DND-41 (cell line): ENCODE measurements around the gene MPV17L2.
A peak's percentile ranks its signal among the peaks of the same experiment; 100 is the strongest.
"Not testable (repeated sequence)": the region's sequence is repeated elsewhere in the genome, so short reads cannot be mapped to it uniquely, and the experiment has no call there.

Experiments
- ATAC-seq: fragments of 200-7000 bp; cut with Tn5 transposase; 3 replicates; pipeline ENCODE4 v1.9.1; 2021; ENCODE audit warnings: low read depth; ENCODE audit not compliant: insufficient read depth
- DNase-seq: peaks from one replicate; pipeline ENCODE4 v3.0.0-alpha.2; 2020
- H2AFZ ChIP-seq: 2 replicates; pipeline ENCODE4 v1.6.0; 2012; ENCODE audit warnings: low read depth, low read length
- H3K27ac ChIP-seq: 2 replicates; pipeline ENCODE4 v1.5.1; 2012; ENCODE audit warnings: low read length, inconsistent platforms
- H3K27me3 ChIP-seq: fragments of 200-600 bp; sonication (generic); 2 replicates; pipeline ENCODE4 v1.6.0; 2012; ENCODE audit warnings: low read length, mild to moderate bottlenecking, inconsistent platforms; ENCODE audit not compliant: insufficient read depth, poor library complexity
- H3K36me3 ChIP-seq: 2 replicates; pipeline ENCODE4 v1.5.1; 2012; ENCODE audit warnings: low read length, inconsistent platforms; ENCODE audit not compliant: insufficient read depth
- H3K4me1 ChIP-seq: 2 replicates; pipeline ENCODE4 v1.5.1; 2012; ENCODE audit warnings: mild to moderate bottlenecking, low read length; ENCODE audit not compliant: insufficient read depth
- H3K4me2 ChIP-seq: 2 replicates; pipeline ENCODE4 v1.6.0; 2012; ENCODE audit warnings: mild to moderate bottlenecking, moderate library complexity, low read length, inconsistent platforms; ENCODE audit not compliant: insufficient read depth
- H3K4me3 ChIP-seq, 2 experiments: fragments of 200-600 bp in 1 of 2; shearing (Covaris generic) in 1 of 2; 2 replicates each; pipeline ENCODE4 v1.5.1; 2012 to 2016; ENCODE audit warnings: inconsistent platforms in 2 of 2, low read length in 2 of 2, mild to moderate bottlenecking in 2 of 2, low read depth in 1 of 2, moderate library complexity in 1 of 2
- H3K79me2 ChIP-seq: 2 replicates; pipeline ENCODE4 v1.6.0; 2012; ENCODE audit warnings: low read length, inconsistent platforms; ENCODE audit not compliant: insufficient read depth
- H3K9ac ChIP-seq: 2 replicates; pipeline ENCODE4 v1.6.0; 2012; ENCODE audit warnings: low read depth, mild to moderate bottlenecking, inconsistent platforms, low read length, moderate library complexity
- H3K9me3 ChIP-seq: 2 replicates; pipeline ENCODE4 v1.5.1; 2012; ENCODE audit warnings: low read length, moderate library complexity, mild to moderate bottlenecking, inconsistent platforms; ENCODE audit not compliant: insufficient read depth, severe bottlenecking
- H4K20me1 ChIP-seq: 2 replicates; pipeline ENCODE4 v1.6.0; 2012; ENCODE audit warnings: low read length; ENCODE audit not compliant: insufficient read depth
- EZH2 ChIP-seq: IDR thresholded peaks from 3 replicates; pipeline ENCODE4 v1.6.1; 2012; ENCODE audit warnings: borderline replicate concordance, low read depth, mild to moderate bottlenecking, moderate library complexity, low read length, inconsistent platforms; ENCODE audit not compliant: severe bottlenecking
- TF ChIP-seq, protein P1 (sequence below): IDR thresholded peaks from 2 replicates; pipeline ENCODE4 v1.5.1; 2012; ENCODE audit warnings: borderline replicate concordance, low read length, moderate library complexity, mild to moderate bottlenecking; ENCODE audit not compliant: poor library complexity, severe bottlenecking; ENCODE audit errors: extremely low read depth

MPV17L2 gene

DNA sequence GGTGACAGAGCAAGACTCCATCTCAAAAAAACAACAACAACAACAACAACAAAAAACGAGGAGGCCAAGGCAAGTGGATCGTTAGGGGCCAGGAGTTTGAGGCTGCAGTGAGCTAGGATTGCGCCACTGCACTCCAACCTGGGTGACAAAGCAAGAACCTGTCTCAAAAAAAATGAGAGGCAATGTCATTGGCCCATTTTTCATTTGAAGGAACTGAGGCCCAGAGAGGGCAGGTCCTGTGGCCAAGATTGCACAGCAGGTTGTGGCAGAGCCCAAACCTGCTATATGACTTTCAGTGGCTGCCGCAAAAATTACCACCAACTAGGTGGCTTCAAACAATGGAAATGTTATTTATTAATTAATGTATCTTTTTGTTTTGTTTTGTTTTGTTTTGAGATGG, 34.6 kb upstream of the MPV17L2 start:
- no peak for TF ChIP-seq EZH2
- Histone ChIP-seq H3K9me3 (no peaks in the 10 kb centered on the region), H3K27me3 (no peaks in the 10 kb centered on the region), H3K4me3 (no peak overlapping the region), H3K9ac (no peak overlapping the region), H3K4me2 (no peak overlapping the region), H3K36me3 (peaks cover 54% of the 10 kb centered on the region), H4K20me1 (peaks cover 39% of the 10 kb centered on the region), H3K79me2 (peaks cover 19% of the 10 kb centered on the region), H3K4me1 (peaks cover 36% of the 10 kb centered on the region), H2AFZ (no peak overlapping the region), H3K27ac (no peak overlapping the region)
- no peak for ATAC-seq
- DNase-seq = no peak

DNA sequence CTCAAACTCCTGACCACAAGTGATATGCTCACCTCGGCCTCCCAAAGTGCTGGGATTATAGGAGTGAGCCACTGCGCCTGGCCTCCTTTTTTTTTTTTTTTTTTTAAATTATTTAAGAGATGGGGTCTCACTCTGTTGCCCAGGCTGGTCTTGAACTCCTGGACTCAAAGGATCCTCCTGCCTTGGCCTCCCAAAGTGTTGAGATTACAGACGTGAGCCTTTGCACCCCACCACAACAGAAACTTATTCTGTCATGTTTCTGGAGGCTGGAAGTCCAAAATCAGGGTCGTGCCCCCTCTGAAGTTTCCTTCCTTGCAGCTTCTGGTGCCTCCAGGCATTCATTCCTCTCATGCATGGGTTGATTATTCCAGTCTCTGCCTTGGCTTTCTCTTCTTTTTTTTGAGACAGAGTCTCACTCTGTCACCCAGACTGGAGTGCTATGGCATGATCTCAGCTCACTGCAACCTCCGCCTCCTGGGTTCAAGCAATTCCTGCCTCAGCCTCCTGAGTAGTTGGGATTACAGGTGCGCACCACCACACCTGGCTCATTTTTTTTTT, 33.9 kb upstream of the MPV17L2 start:
- Histone ChIP-seq H4K20me1 (peaks cover 34% of the 10 kb centered on the region), H3K36me3 (peaks cover 56% of the 10 kb centered on the region), H3K79me2 (peaks cover 13% of the 10 kb centered on the region), H3K4me1 (peaks cover 29% of the 10 kb centered on the region)
- not testable (repeated sequence) for H3K4me2 ChIP-seq, ATAC-seq, H2AFZ ChIP-seq, H3K4me3 ChIP-seq, H3K27ac ChIP-seq, H3K9me3 ChIP-seq, H3K27me3 ChIP-seq, DNase-seq, H3K9ac ChIP-seq

DNA sequence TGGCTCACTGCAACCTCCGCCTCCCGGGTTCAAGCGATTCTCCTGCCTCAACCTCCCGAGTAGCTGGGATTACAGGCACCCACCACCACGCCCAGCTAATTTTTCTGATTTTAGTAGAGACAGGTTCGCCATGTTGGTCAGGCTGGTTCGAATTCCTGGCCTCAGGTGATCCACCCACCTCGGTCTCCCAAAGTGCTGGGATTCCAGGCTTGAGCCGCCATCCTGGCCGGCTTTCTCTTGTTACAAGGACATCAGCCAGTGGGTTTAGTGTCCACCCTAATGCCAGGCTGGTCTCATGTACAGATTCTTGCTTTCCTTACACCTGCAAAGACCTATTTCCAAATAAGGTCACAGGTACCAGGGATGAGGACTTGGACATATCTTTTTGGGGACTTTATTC, 33.2 kb upstream of the MPV17L2 start:
- H2AFZ ChIP-seq = no peak overlapping the region
- H4K20me1 ChIP-seq = peaks cover 29% of the 10 kb centered on the region
- TF ChIP-seq, protein P1, sequence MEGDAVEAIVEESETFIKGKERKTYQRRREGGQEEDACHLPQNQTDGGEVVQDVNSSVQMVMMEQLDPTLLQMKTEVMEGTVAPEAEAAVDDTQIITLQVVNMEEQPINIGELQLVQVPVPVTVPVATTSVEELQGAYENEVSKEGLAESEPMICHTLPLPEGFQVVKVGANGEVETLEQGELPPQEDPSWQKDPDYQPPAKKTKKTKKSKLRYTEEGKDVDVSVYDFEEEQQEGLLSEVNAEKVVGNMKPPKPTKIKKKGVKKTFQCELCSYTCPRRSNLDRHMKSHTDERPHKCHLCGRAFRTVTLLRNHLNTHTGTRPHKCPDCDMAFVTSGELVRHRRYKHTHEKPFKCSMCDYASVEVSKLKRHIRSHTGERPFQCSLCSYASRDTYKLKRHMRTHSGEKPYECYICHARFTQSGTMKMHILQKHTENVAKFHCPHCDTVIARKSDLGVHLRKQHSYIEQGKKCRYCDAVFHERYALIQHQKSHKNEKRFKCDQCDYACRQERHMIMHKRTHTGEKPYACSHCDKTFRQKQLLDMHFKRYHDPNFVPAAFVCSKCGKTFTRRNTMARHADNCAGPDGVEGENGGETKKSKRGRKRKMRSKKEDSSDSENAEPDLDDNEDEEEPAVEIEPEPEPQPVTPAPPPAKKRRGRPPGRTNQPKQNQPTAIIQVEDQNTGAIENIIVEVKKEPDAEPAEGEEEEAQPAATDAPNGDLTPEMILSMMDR = no peak
- no peak for TF ChIP-seq EZH2
- no peaks in the 10 kb centered on the region for H3K27me3 ChIP-seq
- H3K4me3 ChIP-seq = no peak overlapping the region
- ATAC-seq = no peak
- no peak overlapping the region for H3K4me2 ChIP-seq
- H3K9ac ChIP-seq = peak overlapping the region; percentile 58; the same call in 1 of the 2 replicates
- H3K4me1 ChIP-seq = peaks cover 24% of the 10 kb centered on the region
- no peaks in the 10 kb centered on the region for H3K9me3 ChIP-seq
- H3K27ac ChIP-seq = no peak overlapping the region
- H3K36me3 ChIP-seq = peaks cover 56% of the 10 kb centered on the region
- H3K79me2 ChIP-seq = peaks cover 8% of the 10 kb centered on the region
- DNase-seq = no peak

DNA sequence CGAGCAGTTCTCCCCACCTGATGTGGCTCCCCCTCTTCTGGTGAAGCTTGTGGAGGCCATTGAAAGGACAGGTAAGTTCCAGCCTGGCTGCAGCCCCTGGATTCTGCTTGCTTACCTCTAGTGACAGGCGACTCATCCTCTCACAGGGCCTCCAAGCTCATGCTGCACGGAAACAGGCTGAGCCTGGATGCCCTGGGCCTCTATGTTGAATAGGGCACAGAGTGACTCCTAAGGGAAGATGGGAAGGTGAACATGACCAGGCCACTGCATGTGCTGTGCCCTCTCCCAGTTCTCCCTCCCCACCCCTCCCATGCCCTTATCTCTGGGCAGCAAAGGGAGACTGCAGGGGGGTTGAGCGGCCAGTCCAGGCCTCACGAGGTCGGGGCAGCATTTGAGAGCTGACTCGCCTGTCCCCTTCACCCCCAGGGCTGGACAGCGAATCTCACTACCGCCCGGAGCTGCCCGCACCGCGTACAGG, 32.5 kb upstream of the MPV17L2 start:
- H3K27me3 ChIP-seq = no peaks in the 10 kb centered on the region
- peaks cover 54% of the 10 kb centered on the region for H3K36me3 ChIP-seq
- no peaks in the 10 kb centered on the region for H3K9me3 ChIP-seq
- peak overlapping the region; percentile 50 for H3K27ac ChIP-seq
- peak overlapping the region in 1 of 2 experiments; percentile 53; a peak in 2 of 4 replicates for H3K4me3 ChIP-seq
- TF ChIP-seq EZH2 = no peak
- TF ChIP-seq, protein P1 = no peak
- peaks cover 2% of the 10 kb centered on the region for H3K79me2 ChIP-seq
- no peak for DNase-seq
- peaks cover 18% of the 10 kb centered on the region for H3K4me1 ChIP-seq
- peaks cover 24% of the 10 kb centered on the region for H4K20me1 ChIP-seq
- ATAC-seq = no peak
- H3K4me2 ChIP-seq = peak overlapping the region; percentile 74
- H3K9ac ChIP-seq = peak overlapping the region; percentile 58
- peak overlapping the region; percentile 63; the same call in 1 of the 2 replicates for H2AFZ ChIP-seq
